SH-SY5Y (cell line): Measurements from ENCODE around the gene DDX28.

Experiments used
- GATA2 ChIP-seq: IDR thresholded peaks from 2 replicates; pipeline ENCODE4 v1.6.1; 2011; ENCODE audit warnings: mild to moderate bottlenecking, low read depth, low read length
- GATA3 ChIP-seq: IDR thresholded peaks from 2 replicates; pipeline ENCODE4 v1.6.1; 2011; ENCODE audit warnings: low read depth, mild to moderate bottlenecking, low read length, moderate library complexity

Gene DDX28

DNA sequence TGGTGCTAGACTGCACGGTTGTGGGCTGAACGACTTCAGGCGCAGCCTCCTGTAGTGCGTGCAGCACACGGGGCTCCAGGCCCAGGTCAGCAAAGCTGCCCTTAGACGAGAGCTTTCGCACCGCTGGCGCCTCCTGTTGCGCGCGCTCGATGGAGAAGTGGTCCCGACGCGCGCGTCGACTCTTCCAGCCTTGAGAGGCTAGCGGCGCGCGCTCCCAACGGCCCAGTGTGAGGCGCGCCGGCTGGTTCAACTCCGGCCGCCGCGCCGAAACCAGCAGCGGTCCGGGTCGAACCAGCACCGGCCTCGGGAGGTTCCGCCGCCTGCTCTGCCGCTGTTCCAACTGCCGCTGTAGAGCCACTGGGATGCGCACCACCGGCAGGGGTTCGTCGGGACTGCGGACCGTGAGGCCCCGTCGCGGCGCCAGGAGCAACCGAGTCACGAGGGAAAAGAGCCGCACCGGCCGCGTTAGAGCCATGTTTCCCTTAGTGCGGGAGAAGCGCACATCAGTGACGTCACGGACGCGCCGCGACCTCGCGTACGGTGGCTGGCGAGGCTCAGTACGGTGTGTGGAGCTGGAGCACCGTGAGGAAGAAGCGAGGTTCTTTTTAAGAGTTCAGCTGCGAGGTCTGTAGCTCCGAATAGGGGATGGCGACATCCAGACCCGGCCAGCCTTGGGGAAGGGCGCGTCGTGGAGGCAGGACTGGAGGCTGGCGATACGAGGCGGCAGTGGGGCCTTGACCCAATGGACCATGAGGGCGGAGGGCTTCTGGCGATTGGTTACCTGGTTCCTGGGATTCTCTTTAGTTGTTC lies at the start of gene DDX28, which contains the start of gene DUS2:
Gene DDX28, minus strand, starts transcription at position 505 of the 810 bp plus-strand sequence. Its CDS starts 30 bp downstream, at position 475.
Gene DUS2, plus strand, starts transcription at position 557 of the 810 bp plus-strand sequence. CDS start 14,740 bp downstream, outside the sequence.
- TF ChIP-seq GATA3 (no peak), GATA2 (no peak; the same call in 1 of the 2 replicates)

DNA sequence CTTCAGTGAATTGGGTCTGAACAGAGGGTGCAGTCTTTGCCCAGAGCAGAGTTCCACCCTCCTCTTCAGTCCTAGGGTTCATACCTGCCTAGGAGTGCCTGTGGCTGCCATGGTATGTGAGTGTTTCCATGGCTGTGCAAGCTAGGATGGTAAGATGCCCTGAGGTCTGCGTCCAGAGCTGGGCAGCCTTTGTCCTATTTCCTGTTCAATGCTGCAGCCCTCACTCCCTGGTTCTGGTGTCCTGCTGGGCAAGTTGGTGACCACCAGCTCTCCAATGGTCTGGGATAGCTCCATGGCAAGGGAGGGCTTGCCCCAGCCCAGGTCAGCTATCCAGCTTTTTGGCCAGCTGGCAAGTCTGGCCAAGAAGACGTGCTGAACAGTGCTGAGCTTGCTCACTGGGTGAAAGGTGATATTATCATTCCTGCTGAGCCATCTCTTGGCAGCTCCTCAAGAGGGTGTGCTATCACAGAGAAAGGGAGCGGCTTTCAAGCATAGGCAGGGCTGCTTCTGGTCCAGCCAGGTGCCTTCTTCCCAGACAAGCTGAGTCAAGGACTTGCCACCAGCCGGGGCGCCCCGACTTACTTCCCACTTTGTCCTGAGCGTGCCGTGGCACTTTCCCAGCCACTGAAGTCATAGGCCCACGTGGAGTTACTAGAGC lies 49.1 kb upstream of the DDX28 start:
- TF ChIP-seq GATA2 (no peak), GATA3 (no peak)

DNA sequence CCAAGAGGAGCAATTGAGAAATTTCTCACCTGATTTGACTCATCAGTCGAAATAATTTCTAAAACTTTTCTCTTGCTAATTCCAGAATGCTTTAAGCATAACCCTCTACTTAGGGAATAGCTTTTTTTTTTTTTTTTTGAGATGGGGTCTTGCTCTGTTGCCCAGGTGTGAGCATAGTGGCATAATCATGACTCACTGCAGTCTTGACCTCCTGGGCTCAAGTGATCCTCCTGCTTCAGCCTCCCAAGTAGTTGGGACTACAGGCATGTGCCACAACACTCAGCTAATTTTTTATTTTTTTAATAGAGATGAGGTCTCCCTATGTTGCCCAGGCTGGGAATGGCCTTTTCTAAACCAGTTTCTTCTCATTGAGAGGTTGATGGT lies 48.5 kb upstream of the DDX28 start:
- TF ChIP-seq GATA2 (no peak), GATA3 (no peak)

GRCh38 chr16:68070806-68071517 lies 47.9 kb upstream of the DDX28 start:
- TF ChIP-seq GATA2 = no peak
- no peak for TF ChIP-seq GATA3

DNA sequence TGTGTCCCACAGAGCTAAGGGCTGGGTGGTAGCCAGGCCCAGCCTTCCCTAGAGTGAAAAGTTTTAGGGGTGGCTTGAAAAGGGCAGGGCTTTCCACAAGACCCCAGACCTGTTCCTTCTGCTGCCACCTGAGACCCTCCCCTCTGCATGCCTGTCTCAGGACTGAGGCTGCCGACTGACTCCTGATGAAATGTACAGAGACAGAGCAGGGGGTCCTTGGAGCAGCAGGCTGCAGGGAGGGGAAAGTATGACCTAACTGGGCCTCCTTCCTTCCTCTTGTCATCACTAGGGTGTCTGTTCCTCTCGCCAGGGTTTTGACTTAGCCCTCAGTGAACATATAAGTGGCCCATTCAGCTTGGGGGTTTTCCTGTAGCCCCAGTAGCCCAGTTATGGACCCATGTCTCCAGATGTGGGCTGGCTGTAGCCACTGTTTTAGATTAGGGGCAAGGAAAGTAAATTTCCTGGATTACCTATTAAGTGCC lies 47.3 kb upstream of the DDX28 start:
- TF ChIP-seq GATA3 (no peak), GATA2 (no peak)

DNA sequence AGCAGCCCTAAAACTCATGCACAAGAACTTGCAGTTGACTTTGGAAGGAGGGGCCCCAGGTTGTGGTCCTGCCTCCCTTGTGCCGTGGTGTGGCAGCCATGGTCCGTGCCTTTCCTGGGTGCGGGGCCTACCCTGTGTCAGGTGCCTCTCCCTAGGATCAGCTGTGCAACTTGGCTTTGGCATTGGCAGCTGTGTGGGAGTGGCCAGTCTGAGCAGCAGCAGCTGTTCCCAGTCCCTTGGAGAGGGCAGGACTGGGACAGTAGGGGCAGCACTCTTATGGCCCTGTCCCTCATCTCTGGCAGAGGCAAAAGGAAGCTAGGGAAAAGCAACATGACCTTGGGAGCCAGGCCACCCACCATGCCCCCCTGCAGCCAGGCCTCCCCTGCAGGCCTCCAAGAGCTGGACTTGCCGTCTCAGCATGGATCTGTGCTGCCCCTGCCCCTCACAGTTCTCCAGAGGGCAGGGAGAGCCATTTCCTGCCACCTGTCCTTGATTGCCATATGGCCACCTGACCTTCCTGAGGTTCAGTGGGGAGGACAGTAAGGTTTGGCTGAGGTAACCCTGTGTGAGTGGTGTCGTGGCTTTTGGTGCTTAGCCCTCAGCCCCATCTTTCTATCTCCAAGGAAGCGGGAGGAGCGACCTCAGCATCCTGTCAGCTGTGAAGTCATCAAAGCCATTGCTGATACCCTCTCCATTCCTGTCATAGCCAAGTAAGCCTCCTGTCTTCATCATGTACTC lies 46.6 kb upstream of the DDX28 start:
- TF ChIP-seq GATA2 (no peak), GATA3 (no peak)

DNA sequence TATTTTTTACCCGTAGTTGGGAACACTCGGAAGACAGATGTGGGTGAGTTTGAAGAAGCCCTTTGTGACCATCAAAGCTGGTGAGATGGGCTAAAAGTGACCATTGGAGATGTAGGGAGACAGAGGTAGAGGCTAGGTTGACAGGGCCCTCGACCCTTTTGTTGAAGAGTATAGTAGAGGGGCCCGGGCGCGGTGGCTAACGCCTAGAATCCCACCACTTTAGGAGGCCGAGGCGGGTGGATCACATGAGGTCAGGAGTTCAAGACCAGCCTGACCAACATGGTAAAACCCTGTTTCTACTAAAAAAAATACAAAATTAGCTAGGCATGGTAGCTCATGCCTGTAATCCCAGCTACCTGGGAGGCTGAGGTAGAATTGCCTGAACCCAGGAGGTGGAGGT lies 45.9 kb upstream of the DDX28 start:
- TF ChIP-seq GATA3 (no peak), GATA2 (no peak)

DNA sequence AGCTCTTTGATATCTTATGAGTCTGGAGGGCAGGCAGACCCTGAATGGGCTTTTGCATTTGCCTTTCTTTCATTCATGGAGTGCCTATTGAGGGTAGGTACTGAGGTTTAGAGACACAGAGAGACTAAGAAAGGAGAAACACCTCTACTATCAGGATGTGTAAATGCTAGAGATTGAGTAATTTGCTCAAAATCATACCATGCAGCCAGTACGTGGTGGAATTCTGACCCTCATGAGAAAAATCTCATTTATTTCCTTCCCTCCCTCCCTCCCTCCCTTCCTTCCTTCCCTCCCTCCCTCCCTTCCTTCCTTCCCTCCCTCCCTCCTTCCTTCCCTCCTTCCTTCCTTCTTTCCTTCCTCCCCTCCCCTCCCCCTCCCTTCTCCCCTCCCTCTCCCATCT lies 43.7 kb upstream of the DDX28 start:
- TF ChIP-seq GATA2 = no peak
- no peak for TF ChIP-seq GATA3

DNA sequence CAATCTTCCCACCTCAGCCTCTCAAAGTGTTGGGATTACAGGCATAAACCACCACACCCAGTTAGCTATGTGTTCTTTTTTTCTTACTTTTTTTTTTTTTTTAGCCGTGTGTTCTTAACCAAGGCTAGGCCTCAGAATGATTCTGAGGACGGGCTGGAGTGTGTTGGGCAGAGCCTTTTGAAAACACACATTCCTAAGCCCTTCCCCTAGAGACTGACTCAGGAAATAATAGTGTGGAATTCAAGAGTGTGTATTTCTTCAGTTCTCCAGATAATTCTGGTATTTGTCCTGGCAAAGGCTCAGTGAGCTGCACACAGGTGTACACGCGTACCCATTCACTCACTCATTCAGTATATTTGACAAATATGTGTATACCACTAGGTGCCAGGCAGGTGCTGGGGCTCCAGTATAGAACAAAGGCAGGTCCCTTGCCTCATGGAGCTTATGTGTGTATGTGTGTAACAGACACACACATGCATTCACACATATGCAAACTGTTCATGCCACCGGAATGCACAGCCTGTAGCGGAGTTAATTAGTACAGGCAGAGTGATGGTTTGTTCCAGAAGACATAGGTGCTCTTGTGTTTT lies 42.8 kb upstream of the DDX28 start:
- TF ChIP-seq GATA3 = no peak
- no peak for TF ChIP-seq GATA2

DNA sequence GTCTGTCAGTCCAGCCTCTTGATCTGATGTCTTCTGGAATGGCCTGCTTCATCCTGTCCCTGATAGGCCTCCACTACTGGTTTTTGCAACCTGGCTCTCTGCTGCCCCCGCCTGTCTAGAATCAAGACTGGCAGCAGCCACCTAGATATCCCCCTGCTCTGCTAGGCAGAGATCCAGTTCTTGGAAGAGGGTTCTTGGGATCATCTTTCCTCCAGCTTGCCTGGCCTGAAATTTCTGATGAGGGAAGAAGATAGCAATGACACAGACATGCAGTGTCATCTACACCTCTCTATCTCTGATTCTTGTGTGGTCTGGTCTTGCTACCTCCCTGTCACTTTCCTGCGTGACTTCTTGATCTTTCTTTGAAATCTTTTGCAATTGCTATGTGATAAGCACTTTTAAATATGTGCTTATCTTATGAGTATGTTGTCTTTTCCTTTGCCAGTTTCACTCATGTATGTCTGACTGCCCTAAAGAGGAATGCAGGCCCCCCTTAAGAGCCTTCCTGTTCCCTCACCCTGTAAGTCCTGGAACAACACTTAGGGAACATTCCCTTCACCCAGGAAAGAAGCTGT lies 41.8 kb upstream of the DDX28 start:
- TF ChIP-seq GATA2 (no peak), GATA3 (no peak)

DNA sequence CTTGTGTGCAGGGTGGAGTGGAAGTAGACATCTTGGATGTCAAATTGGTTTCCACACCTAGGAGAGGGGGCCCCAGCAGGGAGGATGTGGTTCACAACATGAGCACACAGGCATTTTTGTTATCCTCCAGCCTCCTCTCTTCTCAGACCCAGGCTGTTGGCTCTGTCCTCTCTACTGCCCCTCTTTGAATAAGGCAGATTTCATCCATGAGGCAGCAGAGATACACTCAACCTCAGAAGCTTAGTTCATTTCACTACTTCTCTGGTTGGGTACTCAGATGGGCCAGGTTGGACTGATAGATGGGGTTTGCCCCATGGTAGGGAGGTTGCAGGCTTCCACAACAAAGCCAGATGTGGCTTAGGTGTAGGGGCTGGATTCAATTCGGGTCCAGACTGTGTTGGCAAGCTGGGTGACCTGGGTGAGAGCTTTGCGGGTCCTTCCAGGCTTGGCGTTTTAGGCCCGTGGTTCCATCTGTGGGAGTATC lies 39.9 kb upstream of the DDX28 start:
- no peak for TF ChIP-seq GATA2
- TF ChIP-seq GATA3 = no peak

DNA sequence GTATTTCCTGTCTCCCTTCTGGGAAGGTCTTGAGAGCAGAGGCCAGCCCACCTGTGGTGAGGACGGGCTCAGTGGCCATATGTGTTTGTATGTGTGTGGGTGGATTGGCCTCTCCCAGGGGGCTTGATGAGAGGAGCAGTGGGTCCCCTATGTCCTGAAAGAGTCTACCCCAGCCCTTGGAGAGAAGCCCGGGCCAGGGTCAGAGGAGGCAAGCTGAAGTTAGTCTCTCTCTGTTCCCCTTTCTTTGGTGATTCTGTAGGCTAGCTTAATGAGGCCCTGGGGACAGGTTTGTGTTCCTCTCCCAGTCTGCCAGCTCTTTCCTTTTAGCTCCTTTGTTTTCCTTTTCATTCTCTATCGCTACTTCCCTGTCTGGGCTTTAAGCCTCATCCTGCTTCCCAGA lies 38.4 kb upstream of the DDX28 start:
- TF ChIP-seq GATA2 (no peak), GATA3 (no peak)

- TF ChIP-seq GATA2 = no peak
- TF ChIP-seq GATA3 = no peak
These were observed 36.8 kb upstream of the DDX28 start for GRCh38 chr16:68059804-68060203.

GRCh38 chr16:68055395-68055794 lies 32.4 kb upstream of the DDX28 start:
- TF ChIP-seq GATA2 (no peak), GATA3 (no peak)
